ENCODE measurements around the gene THADA. TPM values are rescaled to one million over a fixed set of nuclear protein-coding genes. Genes with fewer than 3 reads are reported as not detected.

THADA gene
- total RNA-seq, 1 donor from 2014 or later: 11.0 TPM

- peak; percentile 98 for DNase-seq (ENCODE audit: low read depth)
- no peak overlapping the region for H3K4me3 ChIP-seq (ENCODE audit: low read depth, low read length)
- no peak for TF ChIP-seq CTCF (conservative IDR thresholded peaks at IDR 0.05; ENCODE audit: low read depth, low read length)
Observed at GRCh38 chr2:43519643-43520221, 76.1 kb downstream of the THADA start.

GRCh38 chr2:43518718-43519117 lies 77.1 kb downstream of the THADA start:
- TF ChIP-seq CTCF (conservative IDR thresholded peaks at IDR 0.05; ENCODE audit: low read depth, low read length): no peak
- no peak overlapping the region for H3K4me3 ChIP-seq (ENCODE audit: low read depth, low read length)
- no peak for DNase-seq (ENCODE audit: low read depth)

- H3K4me3 ChIP-seq (ENCODE audit: low read depth, low read length): no peak overlapping the region
- no peak for DNase-seq (ENCODE audit: low read depth)
- no peak for TF ChIP-seq CTCF (conservative IDR thresholded peaks at IDR 0.05; ENCODE audit: low read depth, low read length)
Observed at GRCh38 chr2:43518181-43518580, 77.7 kb downstream of the THADA start.

GRCh38 chr2:43515807-43516497 lies 79.9 kb downstream of the THADA start:
- TF ChIP-seq CTCF (conservative IDR thresholded peaks at IDR 0.05; ENCODE audit: low read depth, low read length): no peak
- DNase-seq (ENCODE audit: low read depth): no peak
- no peak overlapping the region for H3K4me3 ChIP-seq (ENCODE audit: low read depth, low read length)

GRCh38 chr2:43515248-43515647 lies 80.6 kb downstream of the THADA start:
- TF ChIP-seq CTCF (conservative IDR thresholded peaks at IDR 0.05; ENCODE audit: low read depth, low read length): no peak
- DNase-seq (ENCODE audit: low read depth): no peak
- H3K4me3 ChIP-seq (ENCODE audit: low read depth, low read length): no peak overlapping the region

GRCh38 chr2:43513796-43514195 lies 82.0 kb downstream of the THADA start:
- H3K4me3 ChIP-seq (ENCODE audit: low read depth, low read length): no peak overlapping the region
- no peak for DNase-seq (ENCODE audit: low read depth)
- TF ChIP-seq CTCF (conservative IDR thresholded peaks at IDR 0.05; ENCODE audit: low read depth, low read length): no peak

GRCh38 chr2:43513216-43513615 lies 82.6 kb downstream of the THADA start:
- DNase-seq (ENCODE audit: low read depth): no peak
- no peak overlapping the region for H3K4me3 ChIP-seq (ENCODE audit: low read depth, low read length)
- TF ChIP-seq CTCF (conservative IDR thresholded peaks at IDR 0.05; ENCODE audit: low read depth, low read length): no peak
